Breast epithelium (tissue), 4 donors: ENCODE results near the gene PAPPA. TPM values are rescaled to one million over a fixed set of nuclear protein-coding genes. Genes with fewer than 3 reads are reported as not detected.
A peak's percentile ranks its signal among the peaks of the same experiment; 100 is the strongest.

Source experiments
- DNase-seq, 2 donors: peaks; one replicate each; pipeline ENCODE4 v3.0.0-alpha.2; 2019; ENCODE audit warnings: low spot score in 2 of 2
- H3K27ac ChIP-seq, 2 donors: fragments of 200-600 bp; sonication (generic) in 1 of 2; one replicate each; pipeline ENCODE4 v1.5.1; 2016 to 2019; ENCODE audit warnings: mild to moderate bottlenecking in 1 of 2
- H3K27me3 ChIP-seq, 2 donors: fragments of 200-600 bp; sonication (generic) in 1 of 2; one replicate each; pipeline versions ENCODE4 v1.5.1 to v1.6.0; 2017 to 2019; ENCODE audit warnings: control low read depth in 1 of 2, mild to moderate bottlenecking in 1 of 2
- H3K36me3 ChIP-seq: fragments of 200-600 bp; one replicate; pipeline ENCODE4 v1.5.1; 2019
- H3K4me1 ChIP-seq, 2 donors: fragments of 200-600 bp; sonication (generic); one replicate each; pipeline ENCODE4 v1.5.1; 2016 to 2019; ENCODE audit warnings: control low read depth in 1 of 2
- H3K4me3 ChIP-seq, 3 donors: fragments of 200-600 bp; sonication (generic); 1 replicate in 2 of 3; 2 replicates in 1 of 3; pipeline ENCODE4 v1.5.1; 2016 to 2019; ENCODE audit warnings: mild to moderate bottlenecking in 3 of 3, moderate library complexity in 2 of 3
- H3K9me3 ChIP-seq, 2 donors: fragments of 200-600 bp; sonication (generic) in 1 of 2; one replicate each; pipeline ENCODE4 v1.5.1; 2016 to 2019; ENCODE audit warnings: control low read depth in 1 of 2
- CTCF ChIP-seq, 3 donors: fragments of 450-650 bp; IDR thresholded peaks; one replicate each; pipeline ENCODE4 v1.5.1; 2016 to 2017; ENCODE audit warnings: antibody characterized with exemption in 3 of 3, mild to moderate bottlenecking in 3 of 3, moderate library complexity in 3 of 3
- POLR2A ChIP-seq: fragments of 450-650 bp; IDR thresholded peaks from one replicate; pipeline ENCODE4 v1.6.1; 2016; ENCODE audit warnings: antibody characterized with exemption, mild to moderate bottlenecking, moderate library complexity
- POLR2AphosphoS5 ChIP-seq, 3 donors: sonication (generic); formaldehyde crosslinking; IDR thresholded peaks; one replicate each; pipeline ENCODE4 v1.6.1; 2017; ENCODE audit warnings: antibody characterized with exemption in 3 of 3
- intact Hi-C: fragments of 100-400 bp; cut with DNase I; formaldehyde crosslinking; loops from one replicate; pipeline ENCODE4 v1.15.1; 2023; ENCODE audit warnings: low total_unique reads
- total RNA-seq, 3 donors: library from RNA; depleted of rRNA; stranded (reverse); fragments of >200 nt; gene quantifications; one replicate each; pipeline ENCODE4 v1.1.0, GENCODE V29; 2016

Gene PAPPA
- total RNA-seq, 3 donors from 2014 or later: 2.6 to 3.4 (median 3.4) TPM

GRCh38 chr9:116230051-116230632, 76.6 kb downstream of the PAPPA start:
- H3K27me3 ChIP-seq: no peaks in the 10 kb centered on the region
- no peak overlapping the region for H3K27ac ChIP-seq
- H3K4me1 ChIP-seq: no peaks in the 10 kb centered on the region
- no peaks in the 10 kb centered on the region for H3K36me3 ChIP-seq
- DNase-seq: no peak
- intact Hi-C loops: no loop called here
- no peaks in the 10 kb centered on the region for H3K9me3 ChIP-seq
- no peak for TF ChIP-seq POLR2A
- no peak for TF ChIP-seq CTCF (IDR thresholded peaks at IDR 0.05)
- no peak for TF ChIP-seq POLR2AphosphoS5 (IDR thresholded peaks at IDR 0.05)
- H3K4me3 ChIP-seq: no peak overlapping the region

GRCh38 chr9:116232424-116233159, 79.0 kb downstream of the PAPPA start:
- no peak overlapping the region for H3K4me3 ChIP-seq
- no peaks in the 10 kb centered on the region for H3K4me1 ChIP-seq
- no peaks in the 10 kb centered on the region for H3K36me3 ChIP-seq
- intact Hi-C loops: no loop called here
- H3K27me3 ChIP-seq: no peaks in the 10 kb centered on the region
- H3K27ac ChIP-seq: peak overlapping the region in 1 of 2 donors; percentile 45
- peak in 1 of 2 donors; percentile 59 for DNase-seq
- TF ChIP-seq CTCF (IDR thresholded peaks at IDR 0.05): no peak
- no peak for TF ChIP-seq POLR2A
- no peak for TF ChIP-seq POLR2AphosphoS5 (IDR thresholded peaks at IDR 0.05)
- no peaks in the 10 kb centered on the region for H3K9me3 ChIP-seq

DNA sequence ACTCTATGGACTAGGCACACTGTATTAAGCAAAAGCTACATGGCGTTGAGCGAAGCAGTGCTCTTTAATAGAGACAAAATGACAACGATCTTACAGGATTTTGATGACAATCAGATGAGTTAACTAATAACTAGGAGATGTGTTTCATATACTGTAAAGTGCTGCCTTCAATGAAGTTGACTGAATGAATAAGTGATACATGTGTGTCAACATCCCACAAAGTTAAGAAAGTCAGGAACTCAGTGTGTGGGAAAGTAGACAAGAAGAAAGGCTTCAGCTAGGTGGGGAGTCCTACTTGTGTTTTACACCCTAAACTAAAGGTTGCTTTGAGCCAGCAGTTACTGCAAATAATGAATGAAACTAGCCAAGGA, 79.6 kb downstream of the PAPPA start:
- TF ChIP-seq POLR2A (no peak), POLR2AphosphoS5 (IDR thresholded peaks at IDR 0.05) (no peak), CTCF (IDR thresholded peaks at IDR 0.05) (no peak)
- intact Hi-C loops: no loop called here
- H3K9me3 ChIP-seq: no peaks in the 10 kb centered on the region
- no peaks in the 10 kb centered on the region for H3K27me3 ChIP-seq
- H3K36me3 ChIP-seq: no peaks in the 10 kb centered on the region
- peak overlapping the region in 1 of 2 donors; percentile 45 for H3K27ac ChIP-seq
- DNase-seq: no peak
- no peaks in the 10 kb centered on the region for H3K4me1 ChIP-seq
- no peak overlapping the region for H3K4me3 ChIP-seq

GRCh38 chr9:116234081-116234480, 80.5 kb downstream of the PAPPA start:
- no peaks in the 10 kb centered on the region for H3K36me3 ChIP-seq
- no peaks in the 10 kb centered on the region for H3K9me3 ChIP-seq
- H3K27ac ChIP-seq: no peak overlapping the region
- intact Hi-C loops: no loop called here
- no peaks in the 10 kb centered on the region for H3K27me3 ChIP-seq
- DNase-seq: no peak
- TF ChIP-seq POLR2A (no peak), POLR2AphosphoS5 (IDR thresholded peaks at IDR 0.05) (no peak), CTCF (IDR thresholded peaks at IDR 0.05) (no peak)
- H3K4me3 ChIP-seq: no peak overlapping the region
- no peaks in the 10 kb centered on the region for H3K4me1 ChIP-seq

DNA sequence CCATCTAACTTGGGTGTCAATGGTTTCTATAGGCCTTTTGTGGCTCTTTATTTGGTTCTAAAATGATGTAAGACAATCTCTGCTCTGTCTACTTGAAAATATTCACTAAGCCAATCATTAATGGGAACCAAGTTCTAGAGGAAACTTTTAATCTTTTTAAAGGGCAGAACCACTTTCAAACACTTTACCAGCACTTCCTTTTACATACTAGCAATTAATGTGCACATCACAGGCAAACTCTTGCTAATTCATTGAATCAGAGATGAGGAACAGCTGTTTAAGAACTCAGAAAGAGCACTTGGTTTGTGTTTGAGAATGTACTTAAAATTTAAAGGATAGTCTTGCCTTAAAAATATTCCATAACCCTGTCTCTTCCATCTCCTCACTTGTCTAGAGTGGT, 83.4 kb downstream of the PAPPA start:
- TF ChIP-seq POLR2A: no peak
- TF ChIP-seq CTCF (IDR thresholded peaks at IDR 0.05): no peak
- no peak for TF ChIP-seq POLR2AphosphoS5 (IDR thresholded peaks at IDR 0.05)
- intact Hi-C loops: no loop called here
- no peaks in the 10 kb centered on the region for H3K4me1 ChIP-seq
- no peaks in the 10 kb centered on the region for H3K36me3 ChIP-seq
- H3K4me3 ChIP-seq: no peak overlapping the region
- no peak overlapping the region for H3K27ac ChIP-seq
- no peaks in the 10 kb centered on the region for H3K9me3 ChIP-seq
- no peaks in the 10 kb centered on the region for H3K27me3 ChIP-seq
- no peak for DNase-seq
